Cardiac fibroblast (primary cell): ENCODE measurements around the gene TCEAL5.
"Not testable (repeated sequence)": the region's sequence is repeated elsewhere in the genome, so short reads cannot be mapped to it uniquely, and the experiment has no call there.

Experiments
- DNase-seq, 2 donors: peaks; one replicate each; pipeline versions ENCODE4 v3.0.0 to v3.0.0-alpha.2; 2010; ENCODE audit warnings: low read depth in 2 of 2
- H3K4me3 ChIP-seq, 2 donors: replicated peaks in 1 of 2; 1 replicate in 1 of 2; 2 replicates in 1 of 2; pipeline ENCODE4 v1.5.1; 2011; ENCODE audit warnings: low read depth in 2 of 2, low read length in 2 of 2, mild to moderate bottlenecking in 2 of 2, moderate library complexity in 1 of 2
- TF ChIP-seq, protein P1 (sequence below): IDR thresholded peaks from one replicate; pipeline ENCODE4 v1.5.1; 2011; ENCODE audit warnings: low read depth, mild to moderate bottlenecking, low read length, inconsistent platforms

The TCEAL5 gene

DNA sequence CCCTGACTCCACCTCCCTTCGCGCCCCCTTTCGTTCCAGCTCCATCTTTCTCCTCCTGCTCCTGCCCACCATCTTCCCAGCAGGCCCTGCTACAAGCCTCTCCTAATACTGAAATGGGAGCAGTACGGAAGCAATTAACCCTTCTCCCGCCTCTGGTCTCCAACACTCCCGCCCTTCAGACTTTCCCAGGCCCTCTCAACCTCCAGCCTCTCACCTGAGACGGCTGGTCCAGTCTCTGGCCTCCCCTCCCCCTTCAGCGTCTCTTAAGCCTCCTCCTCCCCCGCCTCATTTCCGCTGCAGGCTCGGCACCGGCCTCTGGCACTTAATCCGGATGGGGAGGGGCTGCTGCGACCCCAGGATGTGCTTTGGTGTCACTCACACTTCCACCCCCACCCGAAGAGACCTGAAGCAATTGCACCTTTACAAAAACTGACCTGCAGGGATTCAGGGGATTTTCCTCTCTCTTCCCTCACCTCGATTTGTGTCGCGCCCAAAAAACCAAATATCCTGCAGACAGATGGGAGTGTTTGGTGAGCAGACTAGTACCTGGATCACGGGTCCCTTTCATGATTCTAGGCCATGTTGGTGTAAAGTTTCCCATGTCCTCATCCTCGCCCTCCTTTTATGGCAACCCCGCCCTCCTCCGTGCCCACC is 22.3 kb downstream of the TCEAL5 start:
- TF ChIP-seq, protein P1, sequence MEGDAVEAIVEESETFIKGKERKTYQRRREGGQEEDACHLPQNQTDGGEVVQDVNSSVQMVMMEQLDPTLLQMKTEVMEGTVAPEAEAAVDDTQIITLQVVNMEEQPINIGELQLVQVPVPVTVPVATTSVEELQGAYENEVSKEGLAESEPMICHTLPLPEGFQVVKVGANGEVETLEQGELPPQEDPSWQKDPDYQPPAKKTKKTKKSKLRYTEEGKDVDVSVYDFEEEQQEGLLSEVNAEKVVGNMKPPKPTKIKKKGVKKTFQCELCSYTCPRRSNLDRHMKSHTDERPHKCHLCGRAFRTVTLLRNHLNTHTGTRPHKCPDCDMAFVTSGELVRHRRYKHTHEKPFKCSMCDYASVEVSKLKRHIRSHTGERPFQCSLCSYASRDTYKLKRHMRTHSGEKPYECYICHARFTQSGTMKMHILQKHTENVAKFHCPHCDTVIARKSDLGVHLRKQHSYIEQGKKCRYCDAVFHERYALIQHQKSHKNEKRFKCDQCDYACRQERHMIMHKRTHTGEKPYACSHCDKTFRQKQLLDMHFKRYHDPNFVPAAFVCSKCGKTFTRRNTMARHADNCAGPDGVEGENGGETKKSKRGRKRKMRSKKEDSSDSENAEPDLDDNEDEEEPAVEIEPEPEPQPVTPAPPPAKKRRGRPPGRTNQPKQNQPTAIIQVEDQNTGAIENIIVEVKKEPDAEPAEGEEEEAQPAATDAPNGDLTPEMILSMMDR = no peak
- H3K4me3 ChIP-seq = peak overlapping the region; percentile 60 to 72
- DNase-seq = peak; percentile 21 to 44

DNA sequence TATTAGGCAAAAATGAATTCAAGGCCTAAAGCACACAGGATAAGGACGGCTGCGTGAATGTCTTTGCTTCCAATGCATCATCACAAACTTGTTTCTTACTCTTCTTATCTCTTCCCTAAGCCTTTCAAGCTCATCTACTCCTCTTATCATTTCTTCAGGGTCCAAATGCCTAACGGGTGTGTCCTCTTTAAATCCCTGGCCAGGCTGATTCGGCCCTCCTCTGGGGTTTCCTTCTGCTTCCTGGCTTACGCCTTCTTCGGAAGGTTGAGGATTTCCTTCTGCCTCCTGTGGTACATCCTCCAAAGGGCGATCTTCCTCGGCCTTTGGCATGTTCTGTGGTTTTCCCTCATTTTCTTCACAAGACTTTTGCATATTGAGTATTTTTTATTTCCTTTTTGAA is 22.9 kb downstream of the TCEAL5 start:
- TF ChIP-seq, protein P1 = no peak
- peak; percentile 19 to 20 for DNase-seq
- peak overlapping the region; percentile 60 to 72 for H3K4me3 ChIP-seq

DNA sequence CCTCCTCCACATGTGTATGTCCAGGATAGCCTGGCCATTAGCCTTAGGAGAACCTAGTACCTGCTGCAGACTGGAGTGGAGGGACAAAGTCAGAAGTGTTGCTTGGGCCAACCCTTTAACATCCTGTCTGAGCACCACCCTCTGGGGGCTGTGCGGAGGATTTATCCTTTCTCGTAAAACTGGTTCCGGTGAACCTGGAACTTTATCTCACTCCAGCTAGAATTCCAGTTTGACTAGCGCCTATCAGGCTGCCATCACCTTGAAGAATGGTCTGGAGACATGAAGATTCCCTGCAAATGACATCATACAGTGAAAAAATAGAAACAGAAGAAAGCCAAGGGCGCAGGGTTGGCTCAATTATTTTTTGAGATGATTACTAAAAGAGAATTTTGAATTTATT is 25.6 kb downstream of the TCEAL5 start:
- TF ChIP-seq, protein P1 = no peak
- no peak overlapping the region for H3K4me3 ChIP-seq
- DNase-seq = no peak

DNA sequence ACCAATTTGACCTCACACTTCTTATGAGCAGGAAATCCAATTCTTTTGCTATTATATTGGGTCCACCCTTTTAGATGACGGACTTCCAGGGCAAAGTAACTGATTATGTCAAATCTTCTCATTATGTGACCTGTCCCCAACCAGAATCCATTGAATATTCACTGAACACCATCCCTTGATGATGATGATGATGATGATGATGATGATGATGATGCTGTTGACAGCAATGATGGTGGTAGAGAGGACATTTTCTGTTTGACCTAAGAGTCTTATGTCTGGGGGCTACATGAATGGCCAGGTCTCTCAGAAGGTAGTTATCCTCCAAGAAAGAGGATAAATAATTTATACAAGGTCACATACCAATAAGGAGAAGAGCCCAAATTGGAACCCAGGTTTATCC is 26.7 kb downstream of the TCEAL5 start:
- TF ChIP-seq, protein P1 = no peak
- DNase-seq = no peak
- H3K4me3 ChIP-seq = no peak overlapping the region

DNA sequence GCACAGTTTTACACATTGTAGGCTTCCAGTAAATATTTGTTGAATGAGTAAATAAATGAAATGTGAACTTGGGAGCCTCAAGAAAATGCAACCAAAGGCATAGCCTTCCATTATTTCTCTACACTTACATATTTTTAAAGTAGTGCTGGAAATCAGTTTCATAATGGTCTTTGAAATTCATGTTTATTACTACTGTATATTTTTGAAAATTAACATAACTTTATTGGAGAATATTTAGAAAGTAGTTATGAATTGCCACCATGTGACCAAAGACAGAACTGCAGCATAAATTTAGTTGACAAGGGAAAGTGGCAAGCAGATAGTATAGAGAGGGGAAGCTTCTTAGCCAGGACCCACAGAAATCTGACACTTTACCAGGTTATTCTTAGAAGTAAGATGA is 28.0 kb downstream of the TCEAL5 start:
- TF ChIP-seq, protein P1 = peak; percentile 43
- peak; percentile 41 to 42 for DNase-seq
- H3K4me3 ChIP-seq = no peak overlapping the region

DNA sequence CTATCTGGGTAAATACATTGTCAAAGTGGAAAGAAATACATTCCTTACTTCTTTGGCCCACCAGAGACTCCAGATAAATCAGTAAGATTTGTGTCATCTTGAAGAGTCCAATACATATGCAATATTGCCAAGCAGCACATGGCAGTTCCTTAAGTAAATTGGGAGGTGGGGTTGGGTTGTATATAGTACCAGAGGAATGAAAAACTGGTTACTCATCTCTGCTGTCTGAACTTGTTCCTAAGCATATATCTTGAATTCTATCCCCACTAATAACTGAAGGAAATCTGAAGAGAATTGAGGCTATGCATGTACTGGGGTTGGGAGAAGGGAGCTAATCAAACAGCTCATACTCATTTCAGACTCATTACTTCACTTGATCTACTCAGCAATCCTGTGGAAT is 36.4 kb downstream of the TCEAL5 start:
- TF ChIP-seq, protein P1 = no peak
- no peak for DNase-seq
- no peak overlapping the region for H3K4me3 ChIP-seq

DNA sequence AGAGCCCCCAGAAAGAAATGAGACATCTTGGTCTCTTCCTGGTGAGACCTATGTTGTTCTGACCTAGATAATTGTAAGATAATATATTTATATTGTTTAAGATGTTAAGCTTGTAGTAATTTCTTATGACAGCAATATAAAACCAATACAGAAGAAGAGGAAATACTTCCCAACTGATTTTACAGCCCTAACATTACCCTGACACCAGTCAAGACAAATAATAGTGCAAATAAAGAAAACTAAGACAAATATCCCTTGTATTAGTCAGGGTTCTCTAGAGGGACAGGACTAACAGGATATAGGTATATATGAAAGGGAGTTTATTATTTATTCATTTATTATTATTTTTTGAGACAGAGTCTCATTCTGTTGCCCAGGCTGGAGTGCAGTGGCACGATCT is 40.3 kb downstream of the TCEAL5 start:
- TF ChIP-seq, protein P1 = no peak
- DNase-seq = no peak
- no peak overlapping the region for H3K4me3 ChIP-seq

DNA sequence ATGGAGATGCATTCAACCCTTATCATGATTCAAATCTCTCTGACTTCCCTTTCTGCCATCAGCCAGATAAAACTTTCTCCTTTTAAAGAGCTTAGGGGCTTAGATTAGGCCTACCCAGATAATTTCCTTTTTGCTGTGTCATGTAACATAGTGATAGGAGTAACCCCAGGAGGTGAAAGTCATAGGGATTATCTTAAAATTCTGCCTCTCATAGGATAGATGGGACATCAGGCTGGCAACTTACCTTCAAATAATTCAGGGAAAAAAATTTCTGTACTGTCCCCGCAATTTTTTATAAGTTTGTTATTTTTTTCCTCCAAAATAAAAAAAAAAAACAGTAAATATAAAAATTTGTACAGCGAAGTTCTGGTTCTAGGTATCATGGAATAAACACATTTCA is 40.9 kb downstream of the TCEAL5 start:
- not testable (repeated sequence) for DNase-seq, H3K4me3 ChIP-seq
